PC-3 (cell line): Measurements from ENCODE around the gene SLC34A1. TPM values are rescaled to one million over a fixed set of nuclear protein-coding genes. Genes with fewer than 3 reads are reported as not detected.

Experiments
- ATAC-seq: fragments of 200-7000 bp; cut with Tn5 transposase; 2 replicates; pipeline ENCODE4 v1.9.1; 2020; ENCODE audit warnings: mild to moderate bottlenecking, moderate library complexity
- BruUV-seq: library from RNA; stranded (reverse); fragments of 400-500 nt; replicated peaks from 2 replicates; lab custom pipeline; 2021; lab: Mats Ljungman, UMichigan
- CTCF ChIA-PET: fragments of 300-600 bp; sonication (Branson Sonifier 250); formaldehyde crosslinking; loops from one replicate; lab custom pipeline; 2022; ENCODE audit warnings: antibody characterized with exemption; lab: Charles Lee
- POLR2A ChIA-PET: fragments of 300-600 bp; sonication (Branson Sonifier 250); formaldehyde crosslinking; loops from one replicate; lab custom pipeline; 2022; ENCODE audit warnings: antibody characterized with exemption; ENCODE audit not compliant: unreplicated experiment; lab: Charles Lee
- DNase-seq: peaks from one replicate; pipeline ENCODE4 v3.0.0-alpha.2; 2015
- H2AFZ ChIP-seq: fragments of 300-600 bp; sonication (generic); 2 replicates; pipeline ENCODE4 v1.6.0; 2016; ENCODE audit warnings: antibody characterized with exemption, low read length
- H3F3A ChIP-seq: fragments of 300-600 bp; sonication (generic); one replicate; pipeline ENCODE4 v1.6.0; 2017; ENCODE audit warnings: antibody characterized with exemption, low read length, control low read depth, mild to moderate bottlenecking; ENCODE audit not compliant: unreplicated experiment
- H3K27ac ChIP-seq: fragments of 300-600 bp; sonication (generic); 2 replicates; pipeline ENCODE4 v1.5.1; 2016; ENCODE audit warnings: mild to moderate bottlenecking, low read length
- H3K27me3 ChIP-seq: fragments of 300-600 bp; sonication (generic); 2 replicates; pipeline ENCODE4 v1.6.1; 2016; ENCODE audit warnings: low read length, mixed read lengths
- H3K36me3 ChIP-seq: fragments of 300-600 bp; sonication (generic); 2 replicates; pipeline ENCODE4 v1.6.1; 2016; ENCODE audit warnings: low read depth, mixed run types, low read length, mixed read lengths
- H3K4me1 ChIP-seq: fragments of 300-600 bp; sonication (generic); 2 replicates; pipeline ENCODE4 v1.5.1; 2016; ENCODE audit warnings: low read length; ENCODE audit not compliant: insufficient read depth
- H3K4me2 ChIP-seq: fragments of 300-600 bp; sonication (generic); 2 replicates; pipeline ENCODE4 v1.6.0; 2016; ENCODE audit warnings: low read length
- H3K4me3 ChIP-seq: fragments of 300-600 bp; sonication (generic); 2 replicates; pipeline ENCODE4 v1.5.1; 2016; ENCODE audit warnings: mild to moderate bottlenecking, low read length, mixed read lengths
- H3K79me2 ChIP-seq: fragments of 300-600 bp; sonication (generic); 2 replicates; pipeline ENCODE4 v1.6.1; 2017; ENCODE audit warnings: low read length, mixed read lengths
- H3K9ac ChIP-seq: fragments of 300-600 bp; sonication (generic); 2 replicates; pipeline ENCODE4 v1.6.0; 2016; ENCODE audit warnings: mild to moderate bottlenecking, low read length
- H3K9me2 ChIP-seq: fragments of 300-600 bp; sonication (generic); replicated peaks from 2 replicates; pipeline ENCODE4 v1.6.1; 2016; ENCODE audit warnings: mixed run types, low read length, mixed read lengths
- H3K9me3 ChIP-seq: fragments of 300-600 bp; sonication (generic); 2 replicates; pipeline ENCODE4 v1.6.1; 2016; ENCODE audit warnings: low read length, mixed read lengths
- H4K20me1 ChIP-seq: fragments of 300-600 bp; sonication (generic); 2 replicates; pipeline ENCODE4 v1.6.1; 2016; ENCODE audit warnings: low read length, mixed read lengths
- CTCF ChIP-seq: fragments of 300-600 bp; sonication (generic); conservative IDR thresholded peaks from 2 replicates; pipeline ENCODE4 v1.5.1; 2017; ENCODE audit warnings: antibody characterized with exemption, low read depth, mild to moderate bottlenecking, low read length
- EZH2 ChIP-seq: fragments of 300-600 bp; sonication (generic); IDR thresholded peaks from one replicate; pipeline ENCODE4 v1.6.1; 2017; ENCODE audit warnings: antibody characterized with exemption, mild to moderate bottlenecking, low read length; ENCODE audit not compliant: unreplicated experiment
- EZH2phosphoT487 ChIP-seq: fragments of 300-600 bp; sonication (generic); IDR thresholded peaks from 2 replicates; pipeline ENCODE4 v1.6.1; 2018; ENCODE audit warnings: mild to moderate bottlenecking, antibody characterized with exemption, low read length, borderline replicate concordance
- intact Hi-C: fragments of 100-400 bp; cut with micrococcal nuclease; formaldehyde crosslinking; loops from 2 replicates; pipeline ENCODE4 v1.9.0; 2023
- total RNA-seq: library from RNA; depleted of rRNA; stranded (reverse); fragments of >200 nt; gene quantifications from 2 replicates; pipeline ENCODE4 v1.2.3, GENCODE V29; 2014

SLC34A1 gene
- total RNA-seq, 1 experiment from 2014 or later = 0.07 TPM

DNA sequence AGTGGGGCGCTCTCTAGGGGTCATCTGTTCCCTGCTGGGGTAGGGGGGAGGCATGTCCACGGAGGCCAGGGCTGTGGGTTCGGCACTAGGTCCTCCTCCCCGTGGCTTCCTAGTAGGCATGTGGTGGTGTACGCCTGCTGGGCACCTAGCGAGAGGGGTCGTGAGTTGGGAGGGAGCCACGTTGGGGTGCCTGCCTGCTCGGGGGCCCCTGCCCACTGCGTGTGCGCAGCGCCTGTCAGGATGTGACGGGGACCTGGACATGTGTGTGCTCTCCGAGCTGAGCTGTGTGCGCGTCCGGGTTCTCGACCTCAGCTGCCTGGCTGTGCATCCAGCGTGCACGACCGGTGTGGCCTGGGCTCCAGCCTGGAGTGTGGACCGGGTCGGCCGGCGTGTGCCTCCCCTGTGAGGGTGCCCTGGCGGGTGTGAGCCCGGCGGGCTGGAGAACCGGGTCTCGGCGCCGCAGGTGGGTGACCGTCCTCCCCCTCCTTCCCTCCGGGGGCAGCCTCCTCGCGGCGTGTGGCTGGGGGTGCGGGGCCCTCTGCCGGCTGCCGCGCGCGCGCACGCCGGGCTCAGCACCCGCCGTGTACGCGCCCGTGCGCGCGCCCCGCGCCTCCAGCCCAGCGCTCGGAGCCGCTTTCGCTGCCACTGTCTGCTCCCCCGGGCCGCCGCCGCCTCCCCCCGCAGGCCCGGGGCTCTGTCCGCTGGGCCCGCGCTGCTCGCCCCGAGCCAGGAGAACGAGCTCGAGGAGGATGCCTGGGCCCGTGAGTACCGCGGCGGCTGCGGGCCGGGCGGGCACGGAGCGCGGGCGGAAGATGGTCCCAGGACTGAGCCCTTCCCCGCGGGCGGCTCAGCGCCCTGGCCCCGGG, 62.2 kb downstream of the SLC34A1 start, which contains the start of gene PRR7:
Gene PRR7, plus strand, starts transcription at position 615 of the 866 bp plus-strand sequence. CDS start 8,254 bp downstream, outside the sequence.
- peaks cover 48% of the 10 kb centered on the region for H3K79me2 ChIP-seq
- intact Hi-C loops = loop anchor here (2.0 kb wide), 2 partner anchors 20 to 128 kb away; partner anchors contain the start of gene GRK6
- POLR2A ChIA-PET = interaction anchor here (0.6 to 1.3 kb wide), 2 partner anchors 51 kb away, joined by 3 to 5 read pairs; partner anchors contain the start of gene PDLIM7

GRCh38 chr5:177447066-177447610, 62.9 kb downstream of the SLC34A1 start:
- no TSS peak for BruUV-seq
- peak overlapping the region; percentile 97 for H3K4me2 ChIP-seq
- H3K9me2 ChIP-seq = no peaks in the 10 kb centered on the region

More for the DNA sequence above, 62.2 kb downstream of the SLC34A1 start, which contains the start of gene PRR7:
- peaks cover 7% of the 10 kb centered on the region for H3F3A ChIP-seq
- H3K4me3 ChIP-seq = peak within 1 kb of the TSS; percentile 82
- H2AFZ ChIP-seq = peak within 1 kb of the TSS; percentile 53; the same call in 1 of the 2 replicates
- no peaks in the 10 kb centered on the region for H3K9me3 ChIP-seq
- no peaks in the 10 kb centered on the region for H3K9me2 ChIP-seq
- no peaks in the 10 kb centered on the region for H3K27me3 ChIP-seq
- H3K27ac ChIP-seq = peak within 1 kb of the TSS; percentile 85
- H3K9ac ChIP-seq = peak within 1 kb of the TSS; percentile 75
- ATAC-seq = peak; percentile 36
- H3K4me2 ChIP-seq = peak within 1 kb of the TSS; percentile 97
- H3K4me1 ChIP-seq = peaks cover 23% of the 10 kb centered on the region
- peak; percentile 79 for DNase-seq
- no peak for TF ChIP-seq CTCF
- no peak for TF ChIP-seq EZH2
- TF ChIP-seq EZH2phosphoT487 = peak; percentile 77
- H4K20me1 ChIP-seq = no peaks in the 10 kb centered on the region
- no TSS peak for BruUV-seq
- CTCF ChIA-PET = interaction anchor here (0.5 to 1.2 kb wide), 5 partner anchors 9 to 310 kb away, joined by 3 to 7 read pairs (median 4); partner anchors contain the start of gene GRK6
- peaks cover 7% of the 10 kb centered on the region; the same call in 1 of the 2 replicates for H3K36me3 ChIP-seq

More at GRCh38 chr5:177447066-177447610, 62.9 kb downstream of the SLC34A1 start:
- Histone ChIP-seq H3K79me2 (peaks cover 48% of the 10 kb centered on the region), H3F3A (peaks cover 7% of the 10 kb centered on the region), H4K20me1 (no peaks in the 10 kb centered on the region), H2AFZ (no peak overlapping the region), H3K27ac (peak overlapping the region; percentile 85), H3K9ac (peak overlapping the region; percentile 75), H3K4me3 (peak overlapping the region; percentile 82), H3K4me1 (peaks cover 23% of the 10 kb centered on the region), H3K9me3 (no peaks in the 10 kb centered on the region), H3K36me3 (peaks cover 6% of the 10 kb centered on the region; the same call in 1 of the 2 replicates), H3K27me3 (no peaks in the 10 kb centered on the region)
- CTCF ChIA-PET = interaction anchor here (0.5 to 1.6 kb wide), 7 partner anchors 10 to 311 kb away, joined by 3 to 18 read pairs (median 5); partner anchors contain the start of gene GRK6
- DNase-seq = peak; percentile 60
- POLR2A ChIA-PET = interaction anchor here (1.3 kb wide), 1 partner anchor 50 kb away, joined by 5 read pairs; the partner anchor contains the start of gene PDLIM7
- ATAC-seq = peak; percentile 19
- intact Hi-C loops = loop anchor here (2.0 kb wide), 2 partner anchors 20 to 128 kb away; partner anchors contain the start of gene GRK6
- no peak for TF ChIP-seq EZH2phosphoT487
- no peak for TF ChIP-seq CTCF
- no peak for TF ChIP-seq EZH2
